ENCODE results near the gene LY6G5C.
A peak's percentile ranks its signal among the peaks of the same experiment; 100 is the strongest.

Gene LY6G5C

GRCh38 chr6:31689249-31690110 lies 8.6 kb upstream of the LY6G5C start:
- DNase-seq = no peak

DNA sequence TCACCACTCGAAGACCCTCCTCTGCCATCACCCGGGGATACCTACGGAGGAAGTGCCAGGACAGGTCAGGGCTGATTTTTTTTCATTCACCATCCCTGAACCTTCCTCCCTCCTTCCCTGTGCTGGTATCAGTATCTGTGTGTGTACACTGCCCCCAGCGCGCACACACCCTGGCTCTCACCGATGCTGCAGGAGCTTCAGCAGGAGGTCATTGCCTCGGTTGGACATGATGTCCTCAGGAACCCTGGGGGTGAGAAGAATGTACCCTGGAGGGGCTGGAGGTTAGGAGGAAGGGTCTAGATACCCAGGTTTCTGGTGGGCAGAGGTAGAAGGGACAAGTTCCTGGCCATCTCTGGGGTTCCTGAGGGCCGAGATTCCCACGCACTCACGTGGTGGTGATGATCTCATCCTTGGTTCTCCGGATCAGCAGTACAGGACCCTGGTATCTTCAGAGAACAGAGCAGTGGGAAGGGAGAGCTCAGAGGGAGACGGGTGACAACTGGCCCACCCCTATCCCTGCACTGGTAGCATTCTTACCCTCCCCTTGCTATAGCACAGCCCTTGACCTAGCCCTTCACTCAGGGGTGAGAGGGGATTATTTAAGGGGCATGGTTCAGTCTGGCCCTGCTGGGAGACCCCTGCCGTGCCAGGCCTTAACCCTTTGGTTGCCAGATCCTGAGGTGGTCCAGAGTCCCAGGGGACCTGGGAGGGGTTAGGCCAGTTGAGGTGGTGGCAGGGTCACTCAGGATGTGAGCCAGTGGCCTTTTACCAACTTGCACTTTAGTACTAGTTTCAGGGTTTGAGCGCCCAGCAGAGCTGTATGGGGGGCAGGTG lies 7.2 kb upstream of the LY6G5C start:
- no peak for DNase-seq

- no peak for DNase-seq
Measured at GRCh38 chr6:31687321-31687720, 6.5 kb upstream of the LY6G5C start.

DNA sequence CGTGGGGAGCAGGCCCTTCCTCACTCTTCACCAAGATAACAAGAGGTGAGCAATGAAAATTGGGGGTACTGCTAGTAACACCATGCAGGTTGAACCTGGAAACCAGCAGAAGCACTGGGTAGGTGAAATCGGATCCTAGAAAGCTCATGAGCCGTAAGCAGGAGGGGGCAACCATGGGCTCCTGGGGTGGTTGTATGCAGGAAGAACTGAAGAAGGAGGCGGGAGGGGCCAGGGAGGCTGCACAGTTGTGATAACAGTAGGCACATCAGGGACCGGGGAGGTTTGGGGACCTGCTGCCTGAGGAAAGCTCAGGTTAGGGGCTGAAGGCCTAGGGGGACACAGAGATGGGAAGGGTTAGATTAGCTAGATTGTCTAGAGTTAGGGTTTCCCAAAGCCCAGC lies 5.6 kb upstream of the LY6G5C start:
- DNase-seq = no peak

DNA sequence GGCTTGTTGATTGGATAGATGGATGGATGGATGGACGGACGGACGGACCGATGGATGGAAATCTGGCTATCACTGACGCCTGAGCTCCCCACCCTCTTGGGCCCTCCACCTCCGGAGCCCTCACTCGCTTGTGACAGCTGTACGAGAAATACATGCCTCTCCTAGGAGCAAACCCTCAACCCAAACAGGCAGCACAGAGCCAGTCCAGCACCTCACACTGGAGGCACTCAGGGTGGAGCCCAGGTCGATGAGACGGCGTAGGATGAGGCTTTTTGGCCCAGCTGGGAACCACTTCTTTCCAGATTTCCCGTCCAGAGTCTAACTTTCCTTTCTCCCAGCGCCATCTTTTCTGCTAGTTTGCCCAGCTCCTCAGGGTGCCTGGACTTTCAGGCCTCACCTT lies 2.7 kb upstream of the LY6G5C start:
- no peak for DNase-seq

DNA sequence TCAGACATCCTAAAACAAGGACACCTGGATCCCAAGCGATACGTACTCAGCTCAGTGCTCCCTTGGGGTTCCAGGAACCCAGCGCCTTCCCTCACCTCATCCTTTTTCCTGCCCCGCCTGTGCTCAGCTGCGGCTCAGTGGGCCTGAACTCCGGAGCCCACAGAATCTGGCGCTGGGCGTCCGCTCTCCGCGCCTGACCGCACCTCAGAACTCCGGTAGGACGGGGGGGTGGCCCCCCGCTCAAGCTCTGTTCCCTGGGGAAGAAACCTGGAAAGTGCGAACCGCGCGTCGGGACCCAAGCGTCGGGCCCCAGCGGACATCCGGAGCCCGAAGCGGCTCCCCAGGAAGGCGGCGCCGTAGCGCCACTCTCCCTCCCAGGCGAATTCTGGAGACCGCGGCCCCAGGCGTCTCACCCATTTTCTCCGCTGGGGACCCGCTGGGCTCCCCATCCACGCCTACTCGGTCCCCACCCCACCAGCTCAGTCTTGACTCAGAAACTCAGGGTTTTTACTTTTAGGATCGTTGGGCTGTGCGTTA lies 336 bp upstream of the LY6G5C start:
- DNase-seq = peak; percentile 36

- DNase-seq = no peak
Measured at GRCh38 chr6:31677955-31678354, 2.9 kb downstream of the LY6G5C start.

- DNase-seq = no peak
Measured at GRCh38 chr6:31676904-31677303, 4.0 kb downstream of the LY6G5C start.

- DNase-seq = no peak
Measured at GRCh38 chr6:31676322-31676903, 4.5 kb downstream of the LY6G5C start.

DNA sequence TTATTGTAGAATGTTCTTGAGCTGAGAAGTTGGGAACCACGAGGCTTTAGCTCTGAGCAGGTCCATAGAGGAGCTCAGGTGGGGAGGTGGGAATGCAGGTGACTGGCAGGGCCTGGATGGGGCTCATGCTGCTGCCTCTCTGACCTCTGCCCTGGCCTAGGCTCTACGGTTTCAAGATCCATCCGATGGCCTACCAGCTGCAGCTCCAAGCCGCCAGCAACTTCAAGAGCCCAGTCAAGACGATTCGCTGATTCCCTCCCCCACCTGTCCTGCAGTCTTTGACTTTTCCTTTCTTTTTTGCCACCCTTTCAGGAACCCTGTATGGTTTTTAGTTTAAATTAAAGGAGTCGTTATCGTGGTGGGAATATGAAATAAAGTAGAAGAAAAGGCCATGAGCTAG lies 11.2 kb downstream of the LY6G5C start, which contains the start of gene LY6G5B:
LY6G5B (plus strand) TSS at position 301 of the 400 bp plus-strand sequence. CDS start 975 bp downstream, outside the sequence.
- DNase-seq = no peak

- DNase-seq = no peak
Measured at GRCh38 chr6:31666337-31666965, 14.4 kb downstream of the LY6G5C start.

DNA sequence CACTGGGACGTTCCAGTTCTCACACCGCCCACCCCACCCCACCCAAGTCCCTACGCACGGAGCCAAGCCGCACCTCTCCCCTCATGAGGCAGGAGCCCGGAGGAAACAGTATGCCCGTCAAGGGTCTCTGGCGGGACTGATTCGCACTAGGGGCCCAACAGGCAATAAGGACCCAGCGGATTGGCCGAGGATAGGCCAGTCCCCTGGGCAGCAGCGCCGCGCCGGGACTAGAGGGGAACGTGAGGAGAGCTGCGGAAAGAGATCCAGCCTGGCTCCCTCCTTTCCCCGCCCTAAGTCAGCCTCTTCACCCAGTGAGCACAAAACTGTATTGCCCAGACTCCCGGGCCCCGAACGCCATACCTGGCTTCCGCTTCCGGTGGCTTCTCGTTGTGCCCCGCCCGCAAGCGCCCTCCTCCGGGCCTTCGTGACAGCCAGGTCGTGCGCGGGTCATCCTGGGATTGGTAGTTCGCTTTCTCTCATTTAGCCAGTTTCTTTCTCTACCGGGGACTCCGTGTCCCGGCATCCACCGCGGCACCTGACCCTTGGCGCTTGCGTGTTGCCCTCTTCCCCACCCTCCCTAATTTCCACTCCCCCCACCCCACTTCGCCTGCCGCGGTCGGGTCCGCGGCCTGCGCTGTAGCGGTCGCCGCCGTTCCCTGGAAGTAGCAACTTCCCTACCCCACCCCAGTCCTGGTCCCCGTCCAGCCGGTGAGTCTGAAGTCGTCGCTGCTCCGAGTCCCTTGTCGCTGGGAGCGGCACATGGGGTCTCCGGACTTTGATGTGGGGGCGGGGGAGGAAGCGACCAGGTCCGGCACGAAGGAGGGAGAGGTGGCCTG lies 15.1 kb downstream of the LY6G5C start, which contains the start of gene CSNK2B:
CSNK2B (plus strand) TSS at position 580 of the 836 bp plus-strand sequence. CDS start 752 bp downstream, outside the sequence.
- peak; percentile 96 for DNase-seq

DNA sequence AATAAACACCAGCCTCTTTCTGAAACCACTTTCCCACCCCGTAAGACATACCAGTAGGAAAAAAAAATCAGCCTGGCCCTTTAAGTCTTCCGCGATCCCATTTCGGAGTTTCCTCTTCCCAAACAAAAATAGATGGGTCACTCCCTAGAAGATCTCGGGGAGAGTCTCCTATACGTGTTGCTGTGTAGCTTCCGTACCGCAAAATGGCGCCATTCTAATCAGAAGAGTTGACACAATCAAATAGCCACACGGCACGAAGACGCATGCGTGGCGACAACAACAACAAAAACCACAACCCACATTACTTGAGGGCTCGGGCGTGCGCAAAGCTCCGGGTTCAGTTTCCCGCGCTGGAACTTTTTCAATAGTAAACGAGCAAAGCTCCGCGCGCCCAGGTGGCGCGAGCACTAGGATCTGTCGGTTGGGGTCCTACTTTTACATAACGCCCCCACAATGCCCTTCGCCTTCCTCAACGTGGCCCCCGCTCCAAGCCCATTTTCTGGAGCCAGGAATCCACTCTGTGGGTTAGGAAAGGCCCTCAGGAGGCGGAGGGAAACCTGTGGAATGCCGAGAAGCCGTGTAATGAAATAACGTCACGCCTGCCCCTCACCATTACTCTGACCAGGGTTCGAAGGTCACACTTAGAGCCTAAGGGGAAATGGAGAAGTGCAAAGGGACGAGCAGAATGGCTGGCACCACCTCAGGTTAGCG lies 15.9 kb downstream of the LY6G5C start, which contains the start of gene GPANK1:
GPANK1 (minus strand) TSS at position 208 of the 711 bp plus-strand sequence. CDS start 519 bp downstream, outside the sequence.
- DNase-seq = peak; percentile 89

DNA sequence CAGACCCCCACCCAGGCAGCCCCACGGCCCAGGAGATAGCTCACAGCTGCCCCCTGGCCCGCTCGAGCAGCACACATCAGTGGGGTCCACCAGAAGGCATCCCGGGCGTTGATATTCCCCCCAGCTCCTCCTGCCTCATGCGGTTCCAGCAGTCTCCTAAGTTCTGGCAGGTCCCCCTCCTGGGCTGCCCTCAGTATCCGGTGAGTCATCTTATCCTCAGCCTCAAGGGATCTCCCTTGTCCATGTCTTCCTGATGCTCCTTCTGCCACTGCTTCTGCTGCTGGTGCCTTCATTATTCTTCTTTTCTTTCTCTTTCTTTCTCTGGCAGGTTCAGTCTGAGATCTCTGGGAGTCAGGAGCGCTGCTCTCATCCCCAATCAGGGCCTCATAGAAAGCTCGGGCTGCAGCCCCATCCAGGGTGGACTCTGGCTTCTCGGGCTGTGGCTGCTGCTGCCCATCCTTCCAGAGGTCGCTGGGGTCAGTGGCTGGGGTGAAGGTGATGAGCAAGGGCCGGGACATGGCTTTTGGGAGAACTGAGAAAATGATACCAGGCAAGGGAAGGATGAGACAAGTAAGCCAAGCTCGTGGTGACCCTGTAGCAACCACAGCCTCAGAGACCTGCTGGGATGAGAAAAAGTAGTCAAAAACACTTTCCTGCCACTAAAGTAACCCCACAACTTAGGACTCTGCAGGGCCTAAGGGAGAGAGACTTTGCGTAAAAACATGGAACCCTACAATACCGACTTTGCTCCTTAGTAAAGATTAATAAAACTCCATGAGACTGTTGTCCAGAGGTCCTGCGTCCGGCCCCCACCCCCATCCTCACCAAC lies 16.7 kb downstream of the LY6G5C start:
- DNase-seq = no peak

DNA sequence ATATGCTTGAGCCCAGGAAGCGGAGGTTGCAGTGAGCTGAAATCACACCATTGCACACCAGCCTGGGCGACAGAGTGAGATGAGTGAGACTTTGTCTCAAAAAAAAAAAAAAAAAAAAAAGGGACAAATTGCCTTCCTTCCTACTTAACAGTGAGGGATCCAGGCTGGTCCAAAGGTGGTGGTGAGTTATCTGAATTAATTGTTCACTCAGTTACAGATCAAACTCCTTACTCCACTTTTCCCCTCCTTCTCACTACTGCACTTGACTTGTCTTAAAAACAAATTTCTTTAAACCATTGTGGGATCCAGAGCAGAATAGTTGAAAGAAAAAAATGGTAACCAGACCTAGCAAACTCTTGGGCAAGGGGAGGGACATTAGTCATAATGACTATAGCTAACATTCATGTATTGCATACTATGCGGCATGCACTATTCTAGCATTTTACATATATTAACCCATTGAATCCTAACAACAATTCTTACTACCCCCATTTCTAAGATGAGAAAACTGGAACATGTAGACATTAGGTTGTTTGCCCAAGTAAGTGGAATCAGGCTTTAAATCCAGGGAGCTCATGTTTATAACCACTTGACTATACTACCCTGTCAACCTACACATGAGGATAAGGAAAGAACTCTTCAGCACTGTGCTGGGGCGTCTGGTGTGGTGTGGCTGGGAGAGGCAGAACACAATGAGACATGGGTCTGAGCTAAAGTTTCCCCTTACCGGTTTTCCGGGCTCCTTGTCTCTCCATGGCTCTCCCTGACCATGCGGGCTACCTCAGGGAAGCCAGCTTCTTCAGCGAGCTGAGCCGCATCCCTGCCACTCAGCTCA lies 17.5 kb downstream of the LY6G5C start:
- DNase-seq = no peak

DNA sequence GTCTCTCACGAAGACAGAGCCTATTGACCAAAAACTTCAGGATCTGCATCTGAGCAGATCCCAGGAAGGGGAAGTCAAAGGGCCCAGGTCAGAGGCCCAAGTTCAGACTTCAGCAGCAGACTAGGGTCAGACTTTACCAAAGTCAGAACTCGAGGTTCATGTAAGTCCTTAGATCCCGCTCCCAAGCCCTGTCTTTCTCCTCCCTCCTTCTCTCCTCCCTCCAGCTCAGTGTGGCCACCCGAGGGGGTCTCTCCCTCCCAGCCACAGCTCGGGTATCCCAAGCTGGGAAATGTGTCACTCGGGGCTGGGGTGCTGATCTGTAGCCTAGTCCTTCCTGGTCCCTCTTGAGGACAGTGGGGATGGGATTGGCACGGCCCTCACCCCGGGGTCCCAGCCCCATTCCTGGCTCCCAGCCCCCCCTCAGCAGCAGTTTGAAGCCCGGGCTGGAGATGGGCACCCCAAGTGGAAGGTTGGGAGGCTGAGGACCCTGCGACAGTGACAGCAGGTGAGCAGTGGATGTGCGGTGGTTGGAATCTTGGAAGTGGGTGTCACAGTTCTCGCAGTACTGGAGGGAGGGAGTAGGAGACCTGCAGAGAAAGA lies 18.6 kb downstream of the LY6G5C start:
- DNase-seq = no peak

GRCh38 chr6:31661262-31662123 lies 19.4 kb downstream of the LY6G5C start:
- no peak for DNase-seq

All from NCI-H774 (cell line).